ENCODE measurements around the gene CARS2.
"Not testable (repeated sequence)": the region's sequence is repeated elsewhere in the genome, so short reads cannot be mapped to it uniquely, and the experiment has no call there.

The CARS2 gene

GRCh38 chr13:110705826-110706569 lies at the start of gene CARS2:
TSS of gene CARS2 (minus strand) at chr13:110706116. CDS start at chr13:110706093, 23 bp downstream.
- peak; percentile 97 for DNase-seq

- no peak for DNase-seq
Measured at GRCh38 chr13:110748271-110748670, 42.4 kb upstream of the CARS2 start.

- DNase-seq = peak; percentile 4
Measured at GRCh38 chr13:110746438-110746837, 40.5 kb upstream of the CARS2 start.

DNA sequence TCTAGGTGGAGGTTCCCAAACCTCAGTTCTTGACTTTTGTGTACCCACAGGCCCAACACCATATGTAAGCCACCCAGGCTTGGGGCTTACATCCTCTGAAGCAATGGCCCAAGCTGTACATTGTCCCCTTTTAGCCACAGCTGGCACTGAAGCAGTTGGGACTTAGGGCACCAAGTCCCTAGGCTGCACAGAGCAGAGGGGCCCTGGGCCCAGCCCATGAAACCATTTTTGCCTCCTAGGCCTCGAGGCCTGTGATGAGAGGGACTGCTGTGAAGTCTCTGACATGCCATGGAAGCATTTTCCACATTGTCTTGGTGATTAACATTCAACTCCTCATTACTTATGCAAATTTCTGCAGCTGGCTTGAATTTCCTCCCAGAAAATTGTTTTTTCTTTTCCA lies 37.8 kb upstream of the CARS2 start:
- no peak for DNase-seq

GRCh38 chr13:110737555-110737954 lies 31.6 kb upstream of the CARS2 start:
- no peak for DNase-seq

GRCh38 chr13:110734561-110734960 lies 28.6 kb upstream of the CARS2 start:
- no peak for DNase-seq

- no peak for DNase-seq
Measured at GRCh38 chr13:110731072-110731471, 25.2 kb upstream of the CARS2 start.

GRCh38 chr13:110726726-110727125 lies 20.8 kb upstream of the CARS2 start:
- DNase-seq = no peak

DNA sequence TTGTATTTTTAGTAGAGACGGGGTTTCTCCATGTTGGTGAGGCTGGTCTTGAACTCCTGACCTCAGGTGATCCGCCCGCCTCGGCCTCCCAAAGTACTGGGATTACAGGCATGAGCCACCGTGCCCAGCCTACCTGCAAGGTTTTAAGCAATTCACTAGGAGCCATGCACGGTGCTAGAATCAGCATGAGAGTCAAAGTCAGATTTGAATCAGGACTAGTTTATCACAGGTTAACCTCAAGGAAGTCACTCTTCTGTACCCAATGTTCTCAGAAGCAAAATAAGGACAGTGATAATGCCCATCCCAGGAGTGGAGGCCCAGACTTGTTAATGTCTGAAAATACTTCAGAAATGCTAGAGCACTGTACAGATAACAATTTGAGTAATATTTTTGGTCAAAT lies 20.2 kb upstream of the CARS2 start:
- DNase-seq = not testable (repeated sequence)

DNA sequence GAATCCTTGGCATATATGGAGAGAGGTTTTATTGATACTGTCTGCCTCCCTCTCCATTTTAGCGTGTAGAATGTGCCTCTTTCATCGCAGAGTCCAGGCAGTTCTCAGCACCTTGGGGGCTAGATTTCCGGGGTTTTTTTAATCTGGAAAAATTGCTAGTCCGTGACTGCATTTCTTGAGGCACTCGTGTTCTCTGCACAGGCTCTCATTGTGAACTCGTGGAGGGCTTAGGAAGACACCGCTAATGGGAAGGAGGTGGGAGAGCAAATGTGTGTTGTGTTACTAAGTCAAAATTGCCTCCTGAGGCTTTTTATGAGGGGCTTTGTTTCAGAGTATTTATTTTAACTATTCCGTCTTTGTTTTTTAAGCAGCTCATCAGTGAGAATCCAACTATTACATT lies 17.7 kb upstream of the CARS2 start:
- DNase-seq = no peak

GRCh38 chr13:110722971-110723370 lies 17.1 kb upstream of the CARS2 start:
- no peak for DNase-seq

- no peak for DNase-seq
Measured at GRCh38 chr13:110719036-110719710, 13.3 kb upstream of the CARS2 start.

- no peak for DNase-seq
Measured at GRCh38 chr13:110716247-110716515, 10.3 kb upstream of the CARS2 start.

DNA sequence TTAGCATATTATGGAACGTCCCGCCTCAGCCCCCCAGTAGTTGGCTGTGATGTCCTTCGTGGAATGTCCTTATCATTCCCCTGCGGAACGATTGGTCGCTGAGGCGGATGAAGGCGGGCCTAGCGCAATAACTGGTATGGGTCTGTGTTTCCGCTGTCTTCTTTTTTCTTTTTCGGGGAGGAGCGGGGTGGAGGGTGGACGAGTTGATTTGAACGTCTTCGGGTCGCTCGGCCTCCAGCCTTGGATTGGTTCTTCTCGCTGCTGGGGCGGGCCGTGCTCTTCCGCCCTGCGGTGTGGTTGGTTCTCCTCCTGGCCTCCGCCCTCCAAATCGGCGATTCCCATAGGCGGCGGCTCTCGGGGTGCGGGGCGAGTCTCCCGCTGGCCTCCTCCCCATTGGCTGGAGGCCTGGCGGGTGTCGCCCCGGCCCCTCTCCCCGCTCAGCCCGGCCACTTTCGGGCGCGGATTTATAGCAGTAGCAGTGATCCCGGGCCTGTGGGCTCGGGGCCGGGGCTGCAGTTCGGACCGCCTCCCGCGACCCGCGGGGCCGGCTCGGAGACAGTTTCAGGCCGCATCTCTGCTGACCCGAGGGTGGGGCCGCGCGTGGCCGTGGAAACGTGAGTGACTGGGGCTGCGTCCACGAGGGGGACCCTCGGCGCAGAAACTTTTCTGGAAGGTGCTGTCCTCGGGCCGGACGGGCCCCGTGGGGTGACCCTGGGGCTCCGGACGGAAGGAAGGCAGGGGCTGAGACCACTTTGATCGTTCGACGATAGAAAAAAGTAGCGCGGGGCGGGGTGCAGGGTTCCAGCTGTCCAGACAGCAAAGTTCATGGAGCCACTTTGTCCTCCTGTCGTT lies 9.7 kb upstream of the CARS2 start:
- peak; percentile 99 for DNase-seq

GRCh38 chr13:110714797-110715394 lies 9.0 kb upstream of the CARS2 start:
- DNase-seq = peak; percentile 84

DNA sequence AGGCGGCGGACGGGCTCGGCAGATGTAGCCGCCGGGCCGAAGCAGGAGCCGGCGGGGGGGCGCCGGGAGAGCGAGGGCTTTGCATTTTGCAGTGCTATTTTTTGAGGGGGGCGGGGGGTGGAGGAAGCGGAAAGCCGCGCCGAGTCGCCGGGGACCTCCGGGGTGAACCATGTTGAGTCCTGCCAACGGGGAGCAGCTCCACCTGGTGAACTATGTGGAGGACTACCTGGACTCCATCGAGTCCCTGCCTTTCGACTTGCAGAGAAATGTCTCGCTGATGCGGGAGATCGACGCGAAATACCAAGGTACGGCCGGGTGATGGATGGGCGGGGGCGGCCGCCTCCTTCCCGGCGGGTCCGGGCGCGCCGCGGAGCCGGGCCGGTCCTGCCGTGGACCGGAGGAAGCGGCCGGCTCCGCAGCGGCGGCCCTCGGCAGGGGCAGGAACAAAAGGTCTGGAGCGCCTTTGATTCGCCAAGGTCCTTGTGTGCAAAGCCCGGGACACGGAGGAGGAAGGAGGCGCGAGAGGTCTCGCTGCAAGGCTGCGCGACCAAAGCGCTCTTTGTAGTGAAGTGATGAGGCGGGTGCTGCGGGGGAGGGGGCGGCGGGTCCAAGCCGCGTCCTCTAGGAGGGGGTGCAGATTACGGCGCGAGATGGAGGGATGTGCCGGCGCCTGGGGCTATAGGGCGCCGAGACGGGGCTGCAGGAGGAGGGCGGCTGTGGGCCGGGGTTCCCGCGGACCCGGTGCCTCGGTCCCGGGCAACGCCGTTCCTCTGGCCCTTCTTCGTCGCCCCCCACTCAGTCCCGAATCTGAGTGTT lies 8.3 kb upstream of the CARS2 start:
- peak; percentile 80 for DNase-seq

DNA sequence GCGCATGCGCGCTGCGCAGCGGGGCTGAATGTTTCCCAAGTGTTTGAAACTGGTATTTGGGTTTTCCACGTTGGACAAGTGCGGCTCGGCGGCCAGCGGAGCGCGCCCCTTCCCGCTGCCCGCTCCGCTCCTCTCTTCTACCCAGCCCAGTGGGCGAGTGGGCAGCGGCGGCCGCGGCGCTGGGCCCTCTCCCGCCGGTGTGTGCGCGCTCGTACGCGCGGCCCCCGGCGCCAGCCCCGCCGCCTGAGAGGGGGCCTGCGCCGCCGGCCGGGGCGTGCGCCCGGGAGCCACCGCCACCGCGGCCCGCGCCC lies 7.7 kb upstream of the CARS2 start, which contains the start of gene ING1:
ING1 (plus strand) TSS at position 59 of the 311 bp plus-strand sequence. CDS start 450 bp downstream, outside the sequence.
- no peak for DNase-seq

DNA sequence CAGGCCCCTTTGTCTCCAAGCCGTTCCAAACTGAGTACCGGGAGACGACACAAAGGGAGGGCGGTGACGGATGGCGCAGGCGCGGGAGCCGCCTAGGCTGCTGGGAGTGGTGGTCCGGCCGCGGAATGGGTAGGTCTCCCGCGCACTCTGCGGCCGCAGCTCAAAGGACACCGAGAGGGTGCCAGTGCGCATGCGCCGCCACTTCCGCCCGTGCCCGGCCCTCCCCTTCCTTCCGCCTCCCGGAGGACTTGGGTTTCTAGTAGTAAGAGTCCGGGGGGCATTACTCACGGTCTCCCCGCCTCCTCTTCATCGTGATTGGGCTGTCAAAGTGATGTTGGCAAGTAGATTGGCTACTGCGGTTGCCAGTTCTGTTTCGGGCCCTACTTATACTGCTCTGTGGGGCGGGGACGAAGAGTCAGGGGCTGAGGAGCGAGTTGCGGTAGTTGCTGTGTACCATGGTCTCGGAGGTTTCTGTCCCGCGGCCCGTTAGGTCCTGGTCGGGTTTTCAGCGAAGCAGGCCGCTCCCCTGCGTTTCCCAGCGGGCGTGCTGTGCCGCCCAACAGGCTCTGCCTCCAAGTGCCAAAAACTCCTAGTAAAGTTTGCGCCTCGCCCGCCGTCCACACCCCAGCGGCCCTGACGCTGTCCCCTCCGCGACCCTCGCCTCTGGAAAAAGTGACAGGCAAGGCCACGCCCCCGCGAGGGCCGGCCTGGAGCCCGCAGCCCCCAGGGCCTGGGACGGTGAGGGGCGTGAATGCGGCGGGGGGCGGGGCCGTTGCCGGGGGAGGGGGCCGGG lies 7.1 kb upstream of the CARS2 start:
- DNase-seq = peak; percentile 100

DNA sequence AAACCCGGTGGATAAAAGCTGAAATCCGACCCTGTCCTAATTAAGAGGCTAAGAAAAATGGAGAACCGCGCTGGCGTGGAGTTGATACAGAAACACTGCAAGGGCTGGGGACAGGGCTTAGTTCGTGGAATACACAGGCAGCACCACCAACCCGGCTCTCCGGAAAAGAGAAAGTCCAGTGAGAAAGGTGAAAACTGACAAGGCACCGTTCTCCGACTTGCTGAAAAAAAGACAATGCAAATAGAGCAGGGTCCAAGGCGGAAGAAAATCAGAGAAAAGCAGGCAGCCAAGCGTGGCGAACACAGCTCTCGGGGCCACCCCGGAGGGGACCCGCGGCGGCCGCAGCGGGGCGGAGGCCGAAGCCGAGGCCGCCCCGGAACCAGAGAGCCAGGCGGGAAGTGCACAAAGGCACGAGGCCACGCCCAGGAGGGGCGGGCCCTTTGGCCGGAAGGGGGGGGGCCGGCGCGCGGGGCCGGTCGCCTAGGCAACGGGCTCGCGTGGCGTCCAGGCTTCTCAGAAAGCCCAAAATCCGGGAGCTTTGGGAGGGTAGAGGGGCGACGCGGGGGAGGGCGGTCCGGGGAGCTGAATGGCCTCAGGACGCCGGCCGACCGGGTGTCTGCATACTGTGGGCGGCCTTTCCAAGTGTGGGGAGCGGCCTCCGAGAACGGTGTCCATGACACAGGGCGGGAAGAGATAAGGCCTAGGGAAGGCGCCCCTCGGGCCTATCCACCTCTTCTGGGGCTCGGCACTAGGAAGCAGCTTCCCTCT lies 6.3 kb upstream of the CARS2 start:
- DNase-seq = peak; percentile 98

GRCh38 chr13:110706570-110707372 lies 855 bp upstream of the CARS2 start:
- no peak for DNase-seq
